Ovary (tissue), 9 donors: ENCODE results near the gene ABCC1. TPM values are rescaled to one million over a fixed set of nuclear protein-coding genes. Genes with fewer than 3 reads are reported as not detected.

ENCODE experiments used
- DNase-seq, 5 donors: peaks; one replicate each; pipeline ENCODE4 v3.0.0-alpha.2; 2019 to 2020
- H3K27ac ChIP-seq, 2 donors: fragments of 200-600 bp; one replicate each; pipeline versions ENCODE4 v1.5.1 to v1.8.0; 2019 to 2022
- H3K27me3 ChIP-seq: fragments of 200-600 bp; one replicate; pipeline ENCODE4 v1.8.0; 2022
- H3K36me3 ChIP-seq: fragments of 200-600 bp; sonication (generic); one replicate; pipeline ENCODE4 v1.5.1; 2019
- H3K4me1 ChIP-seq: one replicate; pipeline ENCODE4 v1.8.1; 2013; ENCODE audit warnings: mild to moderate bottlenecking, moderate library complexity; ENCODE audit not compliant: insufficient read depth
- H3K4me3 ChIP-seq: fragments of 200-600 bp; sonication (generic); one replicate; pipeline ENCODE4 v1.5.1; 2017
- H3K9me3 ChIP-seq, 2 donors: fragments of 200-600 bp in 1 of 2; sonication (generic) in 1 of 2; one replicate each; pipeline versions ENCODE4 v1.5.1 to v1.8.1; 2013 to 2019; ENCODE audit warnings: mild to moderate bottlenecking in 1 of 2, moderate library complexity in 1 of 2
- CTCF ChIP-seq, 3 donors: fragments of 450-650 bp in 2 of 3; fragments of 200-600 bp in 1 of 3; IDR thresholded peaks; one replicate each; pipeline versions ENCODE4 v1.5.1 to v1.8.0; 2016 to 2022; ENCODE audit warnings: antibody characterized with exemption in 3 of 3, mild to moderate bottlenecking in 1 of 3
- EP300 ChIP-seq: sonication (generic); formaldehyde crosslinking; IDR thresholded peaks from one replicate; pipeline ENCODE4 v1.6.1; 2017; ENCODE audit warnings: antibody characterized with exemption
- POLR2A ChIP-seq: fragments of 450-650 bp; IDR thresholded peaks from one replicate; pipeline ENCODE4 v1.6.1; 2017; ENCODE audit warnings: antibody characterized with exemption, mild to moderate bottlenecking, moderate library complexity
- WGBS, 3 donors: extraction: QIAGEN DNeasy Blood & Tissue Kit in 1 of 3; methylation state at CpG; one replicate each; pipeline versions ENCODE4 v1.1.5 to v1.1.7; 2013 to 2017; 5-methylcytosine and 5-hydroxymethylcytosine counted together
- intact Hi-C, 4 donors: fragments of 100-400 bp; cut with DNase I; formaldehyde crosslinking; loops; one replicate each; pipeline versions ENCODE4 v1.11.0 to v1.15.1; 2022 to 2023
- polyA plus RNA-seq, 2 donors: library from polyadenylated mRNA; stranded (reverse); fragments of 200-250 nt in 1 of 2; fragments of 350-450 nt in 1 of 2; fragmentation: Illumina TruSeq in 1 of 2; extraction: RNeasy Lipid Tissue Mini Kit (QIAGEN cat#74804) in 1 of 2; gene quantifications; one replicate each; pipeline ENCODE4 v1.2.3, GENCODE V29; 2013 to 2014
- total RNA-seq, 7 donors: library from RNA; depleted of rRNA in 2 of 7; stranded (reverse); fragments of >200 nt in 2 of 7; fragmentation: NEBNext Ultra II Directional in 3 of 7; extraction: Animal tissue kit (Norgen Biotek cat#: 25700) in 3 of 7; gene quantifications; one replicate each; pipeline versions ENCODE4 v1.1.0 to v1.2.4, GENCODE V29; 2016 to 2023
- donor health status: DM: no; HTN: no; CAD: no; lungs with moderate emphysema.
- donor health status: DM: no; HTN: no; CAD: no.
- donor health status: Bipolar disorder and iron deficiency.
- donor health status: DM: yes; HTN: yes; CAD: no.
- donor health status: DM: no; HTN: no; CAD: no.
- donor health status: DM: yes; HTN: yes; CAD: no.

ABCC1 gene
- total and polyA plus RNA-seq, 9 donors: 10.0 to 31.1 (median 20.9) TPM

- H3K27ac ChIP-seq: peak overlapping the region in 1 of 2 donors; percentile 33
- H3K4me3 ChIP-seq: no peak overlapping the region
- no peak for DNase-seq
- TF ChIP-seq CTCF (IDR thresholded peaks at IDR 0.05): no peak
- TF ChIP-seq EP300: no peak
- no peak for TF ChIP-seq POLR2A
- H3K4me1 ChIP-seq: peaks cover 13% of the 10 kb centered on the region
- H3K9me3 ChIP-seq: no peaks in the 10 kb centered on the region
- intact Hi-C loops: no loop called here
- 37 to 53% (median 42%) methylated on average over 5 of the region's 5 CpGs for WGBS, 3 donors
- no peaks in the 10 kb centered on the region for H3K27me3 ChIP-seq
- H3K36me3 ChIP-seq: no peaks in the 10 kb centered on the region
Measured at GRCh38 chr16:15988268-15989013, 39.0 kb downstream of the ABCC1 start.

GRCh38 chr16:15990902-15991301 lies 41.5 kb downstream of the ABCC1 start:
- Histone ChIP-seq H3K27me3 (no peaks in the 10 kb centered on the region), H3K9me3 (no peaks in the 10 kb centered on the region), H3K36me3 (no peaks in the 10 kb centered on the region), H3K4me1 (peaks cover 16% of the 10 kb centered on the region), H3K27ac (no peak overlapping the region), H3K4me3 (no peak overlapping the region)
- TF ChIP-seq POLR2A (no peak), CTCF (IDR thresholded peaks at IDR 0.05) (no peak), EP300 (no peak)
- DNase-seq: no peak
- intact Hi-C loops: no loop called here
- WGBS, 3 donors: 91 to 92% (median 91%) methylated on average over 14 of the region's 14 CpGs

GRCh38 chr16:15993128-15993527 lies 43.7 kb downstream of the ABCC1 start:
- intact Hi-C loops: no loop called here
- 95% methylated on average over 4 of the region's 4 CpGs for WGBS, 3 donors
- Histone ChIP-seq H3K27ac (no peak overlapping the region), H3K36me3 (no peaks in the 10 kb centered on the region), H3K4me3 (no peak overlapping the region), H3K27me3 (no peaks in the 10 kb centered on the region), H3K9me3 (no peaks in the 10 kb centered on the region), H3K4me1 (peaks cover 18% of the 10 kb centered on the region)
- DNase-seq: no peak
- TF ChIP-seq EP300 (no peak), POLR2A (no peak), CTCF (IDR thresholded peaks at IDR 0.05) (no peak)

GRCh38 chr16:15993541-15993940 lies 44.1 kb downstream of the ABCC1 start:
- Histone ChIP-seq H3K36me3 (no peaks in the 10 kb centered on the region), H3K4me1 (peaks cover 18% of the 10 kb centered on the region), H3K27me3 (no peaks in the 10 kb centered on the region), H3K27ac (no peak overlapping the region), H3K4me3 (no peak overlapping the region), H3K9me3 (no peaks in the 10 kb centered on the region)
- intact Hi-C loops: no loop called here
- TF ChIP-seq POLR2A (no peak), CTCF (IDR thresholded peaks at IDR 0.05) (no peak), EP300 (no peak)
- no peak for DNase-seq
- 89 to 95% (median 94%) methylated on average over 8 of the region's 8 CpGs for WGBS, 3 donors
